SK-N-SH (cell line): ENCODE results near the gene MEN1. TPM values are rescaled to one million over a fixed set of nuclear protein-coding genes. Genes with fewer than 3 reads are reported as not detected.
"Not testable (repeated sequence)": the region's sequence is repeated elsewhere in the genome, so short reads cannot be mapped to it uniquely, and the experiment has no call there.

ENCODE experiments used
- CTCF ChIA-PET: fragments of 300-600, 350-600 bp; formaldehyde crosslinking; extraction: SDS; loops from one replicate; lab custom pipeline; 2021; lab: Yijun Ruan, JAX
- POLR2A ChIA-PET: fragments of 350-600 bp; sonication (Branson Sonifier 250); formaldehyde crosslinking; extraction: SDS; loops from one replicate; lab custom pipeline; 2020; ENCODE audit warnings: antibody characterized with exemption, inconsistent platforms; lab: Yijun Ruan, JAX
- DNase-seq: peaks from one replicate; pipeline ENCODE4 v3.0.0; 2012
- H2AFZ ChIP-seq: fragments of 200-600 bp; sonication (generic); 2 replicates; pipeline ENCODE4 v1.8.1; 2016; ENCODE audit warnings: antibody characterized with exemption, mild to moderate bottlenecking, low read depth
- H3F3A ChIP-seq: fragments of 200-600 bp; sonication (generic); replicated peaks from 2 replicates; pipeline ENCODE3; 2016; ENCODE audit warnings: antibody characterized with exemption, mild to moderate bottlenecking; ENCODE audit not compliant: insufficient read depth
- H3K27ac ChIP-seq, 2 experiments: fragments of 200-500 bp in 1 of 2; fragments of 200-600 bp in 1 of 2; sonication (Bioruptor generic) in 1 of 2; sonication (generic), shearing (Covaris generic) in 1 of 2; 2 replicates each; pipeline versions ENCODE4 v1.5.1 to v1.6.1; 2014 to 2016; ENCODE audit warnings: low read depth in 2 of 2, inconsistent platforms in 1 of 2, low read length in 1 of 2, mild to moderate bottlenecking in 1 of 2, mixed read lengths in 1 of 2
- H3K27me3 ChIP-seq: fragments of 200-600 bp; sonication (generic), shearing (Covaris generic); 2 replicates; pipeline ENCODE4 v1.6.1; 2016; ENCODE audit warnings: mixed run types; ENCODE audit not compliant: insufficient read depth
- H3K36me3 ChIP-seq, 2 experiments: fragments of 200-500 bp in 1 of 2; fragments of 200-600 bp in 1 of 2; sonication (Bioruptor generic) in 1 of 2; sonication (generic) in 1 of 2; replicated peaks in 1 of 2; 2 replicates each; pipeline versions ENCODE3 to v1.5.1; 2014 to 2016; ENCODE audit warnings: low read length in 1 of 2, mild to moderate bottlenecking in 1 of 2; ENCODE audit not compliant: insufficient read depth in 2 of 2, control insufficient read depth in 1 of 2
- H3K4me1 ChIP-seq, 2 experiments: fragments of 200-500 bp in 1 of 2; fragments of 200-600 bp in 1 of 2; sonication (Bioruptor generic) in 1 of 2; sonication (generic), shearing (Covaris generic) in 1 of 2; 2 replicates each; pipeline versions ENCODE4 v1.5.1 to v1.6.1; 2014 to 2016; ENCODE audit warnings: low read depth in 1 of 2, low read length in 1 of 2, mixed run types in 1 of 2; ENCODE audit not compliant: insufficient read depth in 2 of 2, control insufficient read depth in 1 of 2
- H3K4me2 ChIP-seq: fragments of 200-600 bp; sonication (generic), shearing (Covaris generic); 2 replicates; pipeline ENCODE4 v1.6.1; 2017; ENCODE audit warnings: mixed run types
- H3K4me3 ChIP-seq, 2 experiments: fragments of 200-500 bp in 1 of 2; fragments of 200-600 bp in 1 of 2; sonication (Bioruptor generic) in 1 of 2; sonication (generic), shearing (Covaris generic) in 1 of 2; 2 replicates each; pipeline versions ENCODE4 v1.5.1 to v1.8.1; 2014 to 2016; ENCODE audit warnings: low read depth in 2 of 2, inconsistent platforms in 1 of 2, low read length in 1 of 2, mild to moderate bottlenecking in 1 of 2, mixed read lengths in 1 of 2, moderate library complexity in 1 of 2
- H3K79me2 ChIP-seq: fragments of 200-600 bp; sonication (generic); 2 replicates; pipeline ENCODE4 v1.8.1; 2017; ENCODE audit warnings: mild to moderate bottlenecking; ENCODE audit not compliant: insufficient read depth
- H3K9ac ChIP-seq: fragments of 200-600 bp; sonication (generic); 2 replicates; pipeline ENCODE4 v1.6.1; 2017; ENCODE audit warnings: mixed run types
- H3K9me2 ChIP-seq: fragments of 200-600 bp; sonication (generic); 2 replicates; pipeline ENCODE4 v1.6.1; 2017; ENCODE audit warnings: mixed run types
- H3K9me3 ChIP-seq: fragments of 200-600 bp; sonication (generic); 2 replicates; pipeline ENCODE4 v1.6.1; 2017; ENCODE audit warnings: mixed run types, mild to moderate bottlenecking, moderate library complexity
- H4K20me1 ChIP-seq: fragments of 200-600 bp; sonication (generic); 2 replicates; pipeline ENCODE4 v1.6.1; 2017; ENCODE audit warnings: mild to moderate bottlenecking, mixed run types; ENCODE audit not compliant: insufficient read depth
- ELF1 ChIP-seq: IDR thresholded peaks from 2 replicates; pipeline ENCODE4 v1.4.0; 2012
- JUND ChIP-seq: IDR thresholded peaks from 2 replicates; pipeline ENCODE4 v1.4.0; 2012
- MEF2A ChIP-seq: IDR thresholded peaks from 2 replicates; pipeline ENCODE4 v1.4.0; 2012; ENCODE audit warnings: low read depth, borderline replicate concordance
- NFIC ChIP-seq: IDR thresholded peaks from 2 replicates; pipeline ENCODE4 v1.4.0; 2012; ENCODE audit warnings: borderline replicate concordance
- RCOR1 ChIP-seq: fragments of 150-350 bp; IDR thresholded peaks from 2 replicates; pipeline ENCODE4 v1.6.1; 2017; ENCODE audit warnings: antibody characterized with exemption, low read length
- WGBS: methylation state at CpG from one replicate; pipeline ENCODE4 v1.1.6; 2017; ENCODE audit warnings: low lambda C conversion rate; 5-methylcytosine and 5-hydroxymethylcytosine counted together
- polyA plus RNA-seq, 3 experiments: library from polyadenylated mRNA; depleted of rRNA; stranded (reverse); fragments of >200 nt; gene quantifications; 2 replicates each; pipeline ENCODE4 v1.2.3, GENCODE V29; 2012
- TF ChIP-seq, protein P1 (sequence below): fragments of 150-350 bp; IDR thresholded peaks from 2 replicates; pipeline ENCODE4 v1.6.1; 2016; ENCODE audit warnings: mild to moderate bottlenecking, low read depth, low read length
- TF ChIP-seq, protein P2 (sequence below): fragments of 150-350 bp; IDR thresholded peaks from 2 replicates; pipeline ENCODE4 v1.6.1; 2017; ENCODE audit warnings: antibody characterized with exemption, low read length, low read depth, borderline replicate concordance
- TF ChIP-seq, protein P3 (sequence below): IDR thresholded peaks from 2 replicates; pipeline ENCODE4 v1.4.0; 2012; ENCODE audit warnings: low read depth, borderline replicate concordance
- TF ChIP-seq, protein P4 (sequence below): fragments of 200-600 bp; sonication (generic); IDR thresholded peaks from 2 replicates; pipeline ENCODE4 v1.6.1; 2017; ENCODE audit warnings: antibody characterized with exemption, mild to moderate bottlenecking, moderate library complexity
- TF ChIP-seq, protein P5 (sequence below): IDR thresholded peaks from 2 replicates; pipeline ENCODE4 v1.6.1; 2012; ENCODE audit warnings: mild to moderate bottlenecking, low read depth, low read length, moderate library complexity
- TF ChIP-seq, protein P6 (sequence below): IDR thresholded peaks from 2 replicates; pipeline ENCODE4; 2012

The MEN1 gene
- polyA plus RNA-seq, 1 of the 3 experiments (the other 2 are of a cell fraction): 52.9 TPM

DNA sequence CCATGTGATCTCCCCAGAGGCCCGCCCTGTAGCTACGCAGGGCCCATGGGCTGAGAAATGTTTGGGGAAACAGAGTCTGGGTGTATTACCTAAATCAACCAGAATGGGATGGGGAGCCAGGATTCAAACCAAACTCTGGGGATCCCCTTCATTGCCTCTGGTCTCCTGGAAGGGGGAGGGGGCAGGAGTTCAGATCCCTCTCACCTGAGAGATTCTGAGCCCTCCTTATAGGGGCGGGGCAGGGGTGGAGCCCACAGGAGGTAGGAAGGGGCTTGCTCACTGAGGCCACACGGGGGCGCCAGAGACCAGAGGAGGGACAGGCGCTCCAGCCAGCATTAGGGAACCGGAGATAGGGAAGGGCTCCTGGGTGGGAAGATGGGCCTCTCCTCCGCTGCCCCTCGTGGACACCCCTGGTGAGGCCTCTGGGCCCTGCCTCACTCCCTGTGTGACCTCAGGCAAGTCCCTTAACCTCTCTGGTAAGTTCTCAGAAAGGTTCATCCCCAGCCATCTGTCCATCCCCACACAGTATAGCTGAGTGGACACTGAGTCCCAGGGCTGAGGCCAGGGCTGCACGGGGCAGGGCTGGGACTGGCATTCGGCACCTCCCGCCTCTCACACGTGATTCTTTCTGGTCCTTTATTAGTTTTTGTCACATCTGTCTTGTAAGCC, 36.8 kb upstream of the MEN1 start (continued):
- TF ChIP-seq, protein P1, sequence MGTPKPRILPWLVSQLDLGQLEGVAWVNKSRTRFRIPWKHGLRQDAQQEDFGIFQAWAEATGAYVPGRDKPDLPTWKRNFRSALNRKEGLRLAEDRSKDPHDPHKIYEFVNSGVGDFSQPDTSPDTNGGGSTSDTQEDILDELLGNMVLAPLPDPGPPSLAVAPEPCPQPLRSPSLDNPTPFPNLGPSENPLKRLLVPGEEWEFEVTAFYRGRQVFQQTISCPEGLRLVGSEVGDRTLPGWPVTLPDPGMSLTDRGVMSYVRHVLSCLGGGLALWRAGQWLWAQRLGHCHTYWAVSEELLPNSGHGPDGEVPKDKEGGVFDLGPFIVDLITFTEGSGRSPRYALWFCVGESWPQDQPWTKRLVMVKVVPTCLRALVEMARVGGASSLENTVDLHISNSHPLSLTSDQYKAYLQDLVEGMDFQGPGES: no peak
- TF ChIP-seq ELF1 (no peak), JUND (no peak), MEF2A (no peak), NFIC (no peak), RCOR1 (no peak)
- TF ChIP-seq, protein P2, sequence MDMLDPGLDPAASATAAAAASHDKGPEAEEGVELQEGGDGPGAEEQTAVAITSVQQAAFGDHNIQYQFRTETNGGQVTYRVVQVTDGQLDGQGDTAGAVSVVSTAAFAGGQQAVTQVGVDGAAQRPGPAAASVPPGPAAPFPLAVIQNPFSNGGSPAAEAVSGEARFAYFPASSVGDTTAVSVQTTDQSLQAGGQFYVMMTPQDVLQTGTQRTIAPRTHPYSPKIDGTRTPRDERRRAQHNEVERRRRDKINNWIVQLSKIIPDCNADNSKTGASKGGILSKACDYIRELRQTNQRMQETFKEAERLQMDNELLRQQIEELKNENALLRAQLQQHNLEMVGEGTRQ: no peak
- TF ChIP-seq, protein P3, sequence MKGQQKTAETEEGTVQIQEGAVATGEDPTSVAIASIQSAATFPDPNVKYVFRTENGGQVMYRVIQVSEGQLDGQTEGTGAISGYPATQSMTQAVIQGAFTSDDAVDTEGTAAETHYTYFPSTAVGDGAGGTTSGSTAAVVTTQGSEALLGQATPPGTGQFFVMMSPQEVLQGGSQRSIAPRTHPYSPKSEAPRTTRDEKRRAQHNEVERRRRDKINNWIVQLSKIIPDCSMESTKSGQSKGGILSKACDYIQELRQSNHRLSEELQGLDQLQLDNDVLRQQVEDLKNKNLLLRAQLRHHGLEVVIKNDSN: no peak
- TF ChIP-seq, protein P4, sequence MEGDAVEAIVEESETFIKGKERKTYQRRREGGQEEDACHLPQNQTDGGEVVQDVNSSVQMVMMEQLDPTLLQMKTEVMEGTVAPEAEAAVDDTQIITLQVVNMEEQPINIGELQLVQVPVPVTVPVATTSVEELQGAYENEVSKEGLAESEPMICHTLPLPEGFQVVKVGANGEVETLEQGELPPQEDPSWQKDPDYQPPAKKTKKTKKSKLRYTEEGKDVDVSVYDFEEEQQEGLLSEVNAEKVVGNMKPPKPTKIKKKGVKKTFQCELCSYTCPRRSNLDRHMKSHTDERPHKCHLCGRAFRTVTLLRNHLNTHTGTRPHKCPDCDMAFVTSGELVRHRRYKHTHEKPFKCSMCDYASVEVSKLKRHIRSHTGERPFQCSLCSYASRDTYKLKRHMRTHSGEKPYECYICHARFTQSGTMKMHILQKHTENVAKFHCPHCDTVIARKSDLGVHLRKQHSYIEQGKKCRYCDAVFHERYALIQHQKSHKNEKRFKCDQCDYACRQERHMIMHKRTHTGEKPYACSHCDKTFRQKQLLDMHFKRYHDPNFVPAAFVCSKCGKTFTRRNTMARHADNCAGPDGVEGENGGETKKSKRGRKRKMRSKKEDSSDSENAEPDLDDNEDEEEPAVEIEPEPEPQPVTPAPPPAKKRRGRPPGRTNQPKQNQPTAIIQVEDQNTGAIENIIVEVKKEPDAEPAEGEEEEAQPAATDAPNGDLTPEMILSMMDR: peak; percentile 96
- TF ChIP-seq, protein P5, sequence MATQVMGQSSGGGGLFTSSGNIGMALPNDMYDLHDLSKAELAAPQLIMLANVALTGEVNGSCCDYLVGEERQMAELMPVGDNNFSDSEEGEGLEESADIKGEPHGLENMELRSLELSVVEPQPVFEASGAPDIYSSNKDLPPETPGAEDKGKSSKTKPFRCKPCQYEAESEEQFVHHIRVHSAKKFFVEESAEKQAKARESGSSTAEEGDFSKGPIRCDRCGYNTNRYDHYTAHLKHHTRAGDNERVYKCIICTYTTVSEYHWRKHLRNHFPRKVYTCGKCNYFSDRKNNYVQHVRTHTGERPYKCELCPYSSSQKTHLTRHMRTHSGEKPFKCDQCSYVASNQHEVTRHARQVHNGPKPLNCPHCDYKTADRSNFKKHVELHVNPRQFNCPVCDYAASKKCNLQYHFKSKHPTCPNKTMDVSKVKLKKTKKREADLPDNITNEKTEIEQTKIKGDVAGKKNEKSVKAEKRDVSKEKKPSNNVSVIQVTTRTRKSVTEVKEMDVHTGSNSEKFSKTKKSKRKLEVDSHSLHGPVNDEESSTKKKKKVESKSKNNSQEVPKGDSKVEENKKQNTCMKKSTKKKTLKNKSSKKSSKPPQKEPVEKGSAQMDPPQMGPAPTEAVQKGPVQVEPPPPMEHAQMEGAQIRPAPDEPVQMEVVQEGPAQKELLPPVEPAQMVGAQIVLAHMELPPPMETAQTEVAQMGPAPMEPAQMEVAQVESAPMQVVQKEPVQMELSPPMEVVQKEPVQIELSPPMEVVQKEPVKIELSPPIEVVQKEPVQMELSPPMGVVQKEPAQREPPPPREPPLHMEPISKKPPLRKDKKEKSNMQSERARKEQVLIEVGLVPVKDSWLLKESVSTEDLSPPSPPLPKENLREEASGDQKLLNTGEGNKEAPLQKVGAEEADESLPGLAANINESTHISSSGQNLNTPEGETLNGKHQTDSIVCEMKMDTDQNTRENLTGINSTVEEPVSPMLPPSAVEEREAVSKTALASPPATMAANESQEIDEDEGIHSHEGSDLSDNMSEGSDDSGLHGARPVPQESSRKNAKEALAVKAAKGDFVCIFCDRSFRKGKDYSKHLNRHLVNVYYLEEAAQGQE: no peak; the same call in 1 of the 2 replicates
- TF ChIP-seq, protein P6, sequence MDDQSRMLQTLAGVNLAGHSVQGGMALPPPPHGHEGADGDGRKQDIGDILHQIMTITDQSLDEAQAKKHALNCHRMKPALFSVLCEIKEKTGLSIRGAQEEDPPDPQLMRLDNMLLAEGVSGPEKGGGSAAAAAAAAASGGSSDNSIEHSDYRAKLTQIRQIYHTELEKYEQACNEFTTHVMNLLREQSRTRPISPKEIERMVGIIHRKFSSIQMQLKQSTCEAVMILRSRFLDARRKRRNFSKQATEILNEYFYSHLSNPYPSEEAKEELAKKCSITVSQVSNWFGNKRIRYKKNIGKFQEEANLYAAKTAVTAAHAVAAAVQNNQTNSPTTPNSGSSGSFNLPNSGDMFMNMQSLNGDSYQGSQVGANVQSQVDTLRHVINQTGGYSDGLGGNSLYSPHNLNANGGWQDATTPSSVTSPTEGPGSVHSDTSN: no peak

DNA sequence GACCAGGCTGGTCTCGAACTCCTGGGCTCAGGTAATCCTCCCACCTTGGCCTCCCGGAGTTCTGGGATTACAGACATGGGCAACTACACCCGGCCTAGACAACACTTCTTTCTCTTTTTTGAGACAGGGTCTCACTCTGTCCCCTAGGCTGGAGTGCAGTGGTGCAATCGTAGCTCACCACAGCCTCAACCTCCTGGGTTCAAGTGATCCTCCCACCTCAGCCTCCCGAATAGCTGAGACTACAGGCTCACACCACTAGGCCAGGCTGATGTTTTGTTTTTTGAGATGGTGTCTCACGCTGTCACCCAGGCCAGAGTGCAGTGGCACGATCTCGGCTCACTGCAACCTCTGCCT, 35.4 kb upstream of the MEN1 start:
- POLR2A ChIA-PET, H3K27me3 ChIP-seq, H3K9me2 ChIP-seq: not testable (repeated sequence)

More for the DNA sequence above, 35.4 kb upstream of the MEN1 start:
- H3K4me3 ChIP-seq, H4K20me1 ChIP-seq, H2AFZ ChIP-seq, H3K9me3 ChIP-seq, H3K79me2 ChIP-seq, H3K9ac ChIP-seq, H3K36me3 ChIP-seq, DNase-seq, H3K4me2 ChIP-seq, H3K4me1 ChIP-seq, H3K27ac ChIP-seq: not testable (repeated sequence)
- WGBS: 95% methylated on average over 8 of the region's 8 CpGs
- peaks cover 15% of the 10 kb centered on the region for H3F3A ChIP-seq
- CTCF ChIA-PET: interaction anchor here (1.0 to 12.8 kb wide), 6 partner anchors 10 to 266 kb away, joined by 3 to 530 read pairs (median 12); partner anchors contain the start of genes EHD1 and TM7SF2
